Activated naive CD4-positive, alpha-beta T cell treated with Interleukin-2 at 50 U/mL for 16 hours (primary cell): ENCODE measurements around the gene ABO.
"Not testable (repeated sequence)": the region's sequence is repeated elsewhere in the genome, so short reads cannot be mapped to it uniquely, and the experiment has no call there.

Source experiments
- DNase-seq: peaks from one replicate; pipeline ENCODE4 v3.0.0-alpha.2; 2020

The ABO gene

GRCh38 chr9:133238851-133239532, 36.0 kb downstream of the ABO start:
- peak; percentile 61 for DNase-seq

GRCh38 chr9:133238272-133238850, 36.6 kb downstream of the ABO start:
- DNase-seq = peak; percentile 32

- no peak for DNase-seq
These were observed 37.8 kb downstream of the ABO start for GRCh38 chr9:133237035-133237731.

GRCh38 chr9:133236291-133237034, 38.5 kb downstream of the ABO start:
- not testable (repeated sequence) for DNase-seq

- no peak for DNase-seq
These were observed 39.3 kb downstream of the ABO start for GRCh38 chr9:133235549-133236222.

GRCh38 chr9:133234577-133235322, 40.3 kb downstream of the ABO start:
- no peak for DNase-seq

GRCh38 chr9:133233681-133234432, 41.1 kb downstream of the ABO start:
- no peak for DNase-seq

GRCh38 chr9:133231934-133232568, 43.0 kb downstream of the ABO start:
- not testable (repeated sequence) for DNase-seq

GRCh38 chr9:133230514-133230913, 44.5 kb downstream of the ABO start:
- DNase-seq = not testable (repeated sequence)

GRCh38 chr9:133230093-133230492, 44.9 kb downstream of the ABO start:
- DNase-seq = no peak

- not testable (repeated sequence) for DNase-seq
These were observed 46.4 kb downstream of the ABO start for GRCh38 chr9:133228474-133229193.

GRCh38 chr9:133227996-133228395, 47.0 kb downstream of the ABO start:
- DNase-seq = not testable (repeated sequence)

- no peak for DNase-seq
These were observed 47.6 kb downstream of the ABO start for GRCh38 chr9:133227242-133227860.

GRCh38 chr9:133226219-133227171, 48.5 kb downstream of the ABO start:
- DNase-seq = no peak

GRCh38 chr9:133225171-133226011, 49.6 kb downstream of the ABO start:
- no peak for DNase-seq

GRCh38 chr9:133224762-133225161, 50.2 kb downstream of the ABO start:
- DNase-seq = no peak

- DNase-seq = not testable (repeated sequence)
These were observed 51.7 kb downstream of the ABO start for GRCh38 chr9:133223159-133223756.
